GM12878 (cell line): ENCODE results near the gene BLOC1S2. TPM values are rescaled to one million over a fixed set of nuclear protein-coding genes. Genes with fewer than 3 reads are reported as not detected.
A peak's percentile ranks its signal among the peaks of the same experiment; 100 is the strongest.
"Not testable (repeated sequence)": the region's sequence is repeated elsewhere in the genome, so short reads cannot be mapped to it uniquely, and the experiment has no call there.

Source experiments
- ATAC-seq: fragments of 200-7000 bp; cut with Tn5 transposase; 3 replicates; pipeline ENCODE4 v1.9.1; 2020; ENCODE audit warnings: mild to moderate bottlenecking, moderate library complexity
- BruUV-seq: library from RNA; stranded (reverse); fragments of 400-500 nt; replicated peaks from 2 replicates; lab custom pipeline; 2021; lab: Mats Ljungman, UMichigan
- CTCF ChIA-PET: fragments of 300-600 bp; sonication (Branson Sonifier 250); formaldehyde crosslinking; extraction: SDS; loops from one replicate; lab custom pipeline; 2021; ENCODE audit warnings: inconsistent platforms; lab: Yijun Ruan, JAX
- POLR2A ChIA-PET: fragments of 350-600 bp; formaldehyde crosslinking; extraction: SDS; loops from one replicate; lab custom pipeline; 2021; ENCODE audit warnings: inconsistent platforms; lab: Charles Lee
- RAD21 ChIA-PET: fragments of 300-600 bp; sonication (Branson Sonifier 250); formaldehyde crosslinking; loops from one replicate; lab custom pipeline; 2023; ENCODE audit warnings: antibody characterized with exemption; ENCODE audit not compliant: unreplicated experiment; lab: Charles Lee
- SMC1A ChIA-PET: fragments of 300-600 bp; sonication (Branson Sonifier 250); formaldehyde crosslinking; loops from one replicate; lab custom pipeline; 2023; ENCODE audit not compliant: unreplicated experiment, uncharacterized antibody; lab: Charles Lee
- DNase-seq: peaks from one replicate; pipeline ENCODE4 v3.0.0-alpha.2; 2011; ENCODE audit warnings: low read depth, low spot score
- FAIRE-seq: peaks from 3 replicates; lab custom pipeline; 2011; peaks lifted over from hg19 to GRCh38; lab: Jason Lieb, UNC
- H2AFZ ChIP-seq: 2 replicates; pipeline ENCODE4 v1.6.0; 2011; ENCODE audit warnings: low read depth, low read length, control low read depth; ENCODE audit not compliant: control insufficient read depth
- H3K27ac ChIP-seq: 2 replicates; pipeline ENCODE4 v1.5.1; 2011; ENCODE audit warnings: control low read depth; ENCODE audit not compliant: control insufficient read depth, insufficient read depth
- H3K27me3 ChIP-seq, 2 experiments: replicated peaks in 1 of 2; 2 replicates each; pipeline versions ENCODE4 v1.6.0 to v1.6.1; 2011; ENCODE audit warnings: low read length in 1 of 2; ENCODE audit not compliant: control insufficient read depth in 2 of 2, insufficient read depth in 2 of 2
- H3K36me3 ChIP-seq, 2 experiments: 2 replicates each; pipeline ENCODE4 v1.5.1; 2011; ENCODE audit warnings: low read length in 1 of 2; ENCODE audit not compliant: control insufficient read depth in 2 of 2, insufficient read depth in 2 of 2
- H3K4me1 ChIP-seq: 2 replicates; pipeline ENCODE4 v1.6.1; 2011; ENCODE audit warnings: mild to moderate bottlenecking, low read length, moderate library complexity, mixed read lengths; ENCODE audit not compliant: control insufficient read depth, insufficient read depth
- H3K4me2 ChIP-seq: 2 replicates; pipeline ENCODE4 v1.6.0; 2011; ENCODE audit warnings: control low read depth; ENCODE audit not compliant: control insufficient read depth, insufficient read depth
- H3K4me3 ChIP-seq: fragments of 200-600 bp; sonication (generic); 2 replicates; pipeline ENCODE4 v1.5.1; 2016
- H3K79me2 ChIP-seq: 2 replicates; pipeline ENCODE4 v1.6.0; 2011; ENCODE audit warnings: low read length; ENCODE audit not compliant: control insufficient read depth, insufficient read depth
- H3K9ac ChIP-seq: 2 replicates; pipeline ENCODE4 v1.8.0; 2011; ENCODE audit warnings: low read length, control low read depth, mixed read lengths; ENCODE audit not compliant: control insufficient read depth, insufficient read depth
- H3K9me3 ChIP-seq: replicated peaks from 3 replicates; pipeline ENCODE4 v1.5.1; 2011; ENCODE audit warnings: mild to moderate bottlenecking, low read length; ENCODE audit not compliant: control insufficient read depth, insufficient read depth
- H4K20me1 ChIP-seq: 2 replicates; pipeline ENCODE4 v1.6.0; 2011; ENCODE audit not compliant: control insufficient read depth, insufficient read depth
- ASH2L ChIP-seq: fragments of 300-600, 200-600 bp; sonication (generic); IDR thresholded peaks from 2 replicates; pipeline ENCODE4 v1.6.1; 2017; ENCODE audit warnings: low read depth, mild to moderate bottlenecking, borderline replicate concordance
- CBFB ChIP-seq: IDR thresholded peaks from 2 replicates; pipeline ENCODE4 v1.6.1; 2016; ENCODE audit warnings: antibody characterized with exemption, low read depth
- CHD1 ChIP-seq: IDR thresholded peaks from 2 replicates; pipeline ENCODE4 v1.6.1; 2012; ENCODE audit warnings: low read depth, low read length, improper control_type of control experiment
- ETV6 ChIP-seq, 2 experiments: fragments of 450-650 bp in 1 of 2; IDR thresholded peaks in 1 of 2; conservative IDR thresholded peaks in 1 of 2; 2 replicates each; pipeline ENCODE4 v1.6.1; 2014; ENCODE audit warnings: antibody characterized with exemption in 1 of 2, borderline replicate concordance in 1 of 2, low read depth in 1 of 2, mild to moderate bottlenecking in 1 of 2, moderate library complexity in 1 of 2
- HCFC1 ChIP-seq: fragments of 150-350 bp; IDR thresholded peaks from 2 replicates; pipeline ENCODE4 v1.6.1; 2014; ENCODE audit warnings: low read length
- MTA2 ChIP-seq: fragments of 450-650 bp; IDR thresholded peaks from 2 replicates; pipeline ENCODE4 v1.6.1; 2016; ENCODE audit warnings: low read depth, mild to moderate bottlenecking, moderate library complexity
- NFIC ChIP-seq: IDR thresholded peaks from 2 replicates; pipeline ENCODE4 v1.6.1; 2012; ENCODE audit warnings: low read depth, mild to moderate bottlenecking, inconsistent platforms, low read length, moderate library complexity
- NFYA ChIP-seq: IDR thresholded peaks from 2 replicates; pipeline ENCODE4 v1.6.1; 2011; ENCODE audit warnings: low read depth, mild to moderate bottlenecking, low read length, improper control_type of control experiment, borderline replicate concordance
- PAX5 ChIP-seq: IDR thresholded peaks from 2 replicates; pipeline ENCODE4 v1.6.1; 2011; ENCODE audit warnings: low read depth, low read length, borderline replicate concordance
- POLR2AphosphoS5 ChIP-seq: IDR thresholded peaks from 2 replicates; pipeline ENCODE4 v1.6.1; 2011; ENCODE audit warnings: mild to moderate bottlenecking, low read length, inconsistent platforms
- RFX5 ChIP-seq: IDR thresholded peaks from 2 replicates; pipeline ENCODE4 v1.6.1; 2011; ENCODE audit warnings: low read depth, low read length, improper control_type of control experiment
- SMAD5 ChIP-seq: IDR thresholded peaks from 2 replicates; pipeline ENCODE4 v1.6.1; 2016; ENCODE audit warnings: antibody characterized with exemption, low read depth
- SREBF1 ChIP-seq: IDR thresholded peaks from 2 replicates; pipeline ENCODE4 v1.6.1; 2012; ENCODE audit warnings: mild to moderate bottlenecking, low read length
- ZBTB33 ChIP-seq: fragments of 450-650 bp; IDR thresholded peaks from 2 replicates; pipeline ENCODE4 v1.6.1; 2017; ENCODE audit warnings: mild to moderate bottlenecking
- ZNF217 ChIP-seq: fragments of 450-650 bp; IDR thresholded peaks from 2 replicates; pipeline ENCODE4 v1.6.1; 2017; ENCODE audit warnings: antibody characterized with exemption, mild to moderate bottlenecking
- WGBS: methylation state at CpG from one replicate; pipeline ENCODE4 v1.1.6; 2016; ENCODE audit warnings: low lambda C conversion rate; ENCODE audit not compliant: insufficient replicate concordance, insufficient coverage; ENCODE audit errors: missing lambda C conversion rate; 5-methylcytosine and 5-hydroxymethylcytosine counted together
- in situ Hi-C: fragments of 300-500 bp; cut with MboI; formaldehyde crosslinking; loops from 9 replicates; pipeline ENCODE4 v1.14.3; 2018; ENCODE audit warnings: mixed read lengths
- intact Hi-C: fragments of 100-400 bp; cut with micrococcal nuclease; formaldehyde crosslinking; loops from one replicate; pipeline ENCODE4 v1.14.2; 2022; ENCODE audit not compliant: unreplicated experiment
- polyA plus RNA-seq, 11 experiments: library from polyadenylated mRNA; depleted of rRNA in 4 of 11; unstranded in 6 of 11; stranded (reverse) in 5 of 11; fragments of >200 nt; fragmentation: Nextera tagmentation in 4 of 11; fragmentation: Illumina TruSeq in 1 of 11; extraction: Ambion mirVana in 4 of 11; extraction: Trizol in 1 of 11; gene quantifications; 1 replicate in 1 of 11; 2 replicates in 10 of 11; pipeline versions ENCODE4 v1.2.1 to v1.2.3, GENCODE V29; 2011 to 2016; ENCODE audit warnings: inconsistent platforms in 2 of 11, missing spikeins in 2 of 11, low read depth in 1 of 11
- total RNA-seq, 4 experiments: library from RNA; depleted of rRNA in 3 of 4; stranded (reverse); fragments of >200 nt in 3 of 4; fragmentation: Illumina TruSeq in 1 of 4; extraction: Trizol in 1 of 4; gene quantifications; 2 replicates each; pipeline versions ENCODE4 v1.2.1 to v1.2.3, GENCODE V29; 2013 to 2021

BLOC1S2 gene
- total and polyA plus RNA-seq, 10 of the 15 experiments (the other 5 are each of a cell fraction or from before 2014, with no cell fraction given): 58.6 to 164 (median 79.5) TPM

- SMC1A ChIA-PET, H3K4me3 ChIP-seq, POLR2A ChIA-PET, H4K20me1 ChIP-seq, FAIRE-seq, intact Hi-C loops, BruUV-seq, CTCF ChIA-PET, in situ Hi-C loops, H3K36me3 ChIP-seq, H3K4me1 ChIP-seq, H3K27me3 ChIP-seq, H3K9me3 ChIP-seq, DNase-seq, H3K27ac ChIP-seq, ATAC-seq, H3K4me2 ChIP-seq, H2AFZ ChIP-seq, H3K79me2 ChIP-seq, H3K9ac ChIP-seq: not testable (repeated sequence)
- WGBS: 96% methylated on average over 20 of the region's 31 CpGs
- RAD21 ChIA-PET: interaction anchor here (0.7 kb wide), 1 partner anchor 27 kb away, joined by 3 read pairs; no protein-coding TSS in a partner anchor
Observed at GRCh38 chr10:100276971-100277370, 9.5 kb downstream of the BLOC1S2 start.

DNA sequence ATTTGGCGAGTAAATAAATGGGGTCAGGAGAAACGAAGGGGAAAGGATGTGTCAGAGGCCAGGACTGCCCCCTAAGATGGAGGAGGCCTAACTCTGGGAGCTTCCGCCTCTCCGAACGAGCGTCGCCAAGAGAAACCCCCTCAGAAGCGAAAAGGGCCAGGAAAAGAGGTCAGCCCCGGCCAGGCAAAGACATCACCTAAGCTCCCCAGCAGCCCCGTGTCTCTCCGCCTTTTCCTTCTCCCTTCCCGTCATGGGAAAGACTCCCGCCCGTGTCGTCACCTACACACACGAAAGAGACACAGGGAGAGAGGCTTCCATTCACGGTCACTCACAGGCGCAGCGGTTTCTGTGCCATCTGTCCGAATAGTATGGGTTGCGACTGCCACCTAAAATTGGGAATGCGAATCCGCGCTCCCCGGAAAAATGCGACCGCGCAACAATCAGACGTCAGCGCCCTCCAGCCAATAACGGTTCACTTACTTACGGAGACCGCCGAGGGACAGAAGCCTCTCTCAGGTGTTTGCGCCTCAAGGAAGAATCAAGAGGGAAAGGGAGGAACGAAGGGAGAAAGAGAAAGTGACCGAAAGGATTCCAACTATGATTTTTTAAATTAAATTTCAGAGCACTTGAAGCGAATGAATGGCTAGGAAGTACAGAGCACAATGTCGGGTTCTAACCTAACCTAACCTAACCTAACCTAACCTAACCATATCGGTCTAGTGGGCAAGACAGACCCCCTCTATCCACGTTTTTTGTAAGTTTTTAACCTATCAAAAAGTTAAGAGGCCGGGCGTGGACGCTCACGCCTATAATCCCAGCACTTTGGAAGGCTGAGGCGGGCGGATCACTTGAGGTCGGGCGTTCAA, 19.0 kb downstream of the BLOC1S2 start, which contains the start of gene CWF19L1:
Gene CWF19L1 (minus strand): TSS at position 400 of the 866 bp plus-strand sequence. CDS start 45 bp downstream, at position 355.
- Histone ChIP-seq H3K79me2 (peaks cover 26% of the 10 kb centered on the region), H2AFZ (peak within 1 kb of the TSS; percentile 100), H3K27me3 (no peaks in the 10 kb centered on the region), H3K27ac (peak within 1 kb of the TSS; percentile 94), H3K9ac (peak within 1 kb of the TSS; percentile 100), H3K36me3 (no peaks in the 10 kb centered on the region), H4K20me1 (no peaks in the 10 kb centered on the region), H3K9me3 (no peaks in the 10 kb centered on the region), H3K4me2 (peak within 1 kb of the TSS; percentile 71), H3K4me1 (peaks cover 7% of the 10 kb centered on the region), H3K4me3 (peak within 1 kb of the TSS; percentile 82)
- intact Hi-C loops (loop anchor here (1.0 kb wide), 1 partner anchor 19 kb away; the partner anchor contains the start of gene BLOC1S2), in situ Hi-C loops (no loop called here)
- ChIA-PET SMC1A (interaction anchor here (0.7 kb wide), 1 partner anchor 13 kb away, joined by 3 read pairs; no protein-coding TSS in a partner anchor), CTCF (interaction anchor here (0.7 kb wide), 1 partner anchor 412 kb away, joined by 3 read pairs; no protein-coding TSS in a partner anchor), POLR2A (interaction anchor here (0.6 to 0.7 kb wide), 2 partner anchors 157 to 535 kb away, joined by 3 to 4 read pairs; partner anchors contain the start of genes COX15 and CUTC), RAD21 (interaction anchor here (0.6 kb wide), 1 partner anchor 502 kb away, joined by 3 read pairs; no protein-coding TSS in a partner anchor)
- FAIRE-seq (peak; percentile 69), ATAC-seq (peak; percentile 86), DNase-seq (peak; percentile 33)
- TSS peak; percentile 76 for BruUV-seq
- 7% methylated on average over 48 of the region's 49 CpGs for WGBS
- TF ChIP-seq RFX5: no peak
- TF ChIP-seq CBFB: peak; percentile 76
- peak; percentile 74 for TF ChIP-seq HCFC1
- no peak for TF ChIP-seq ASH2L
- TF ChIP-seq ZBTB33: no peak
- 0 out of 2 replicates have a peak, but pooled peaks have one; percentile 14 for TF ChIP-seq NFIC
- no peak for TF ChIP-seq NFYA
- no peak for TF ChIP-seq CHD1
- TF ChIP-seq POLR2AphosphoS5: peak; percentile 64
- no peak for TF ChIP-seq ZNF217
- no peak for TF ChIP-seq SREBF1
- no peak for TF ChIP-seq PAX5
- TF ChIP-seq ETV6 (conservative IDR thresholded peaks at IDR 0.05 in 1 of 2, IDR thresholded peaks at IDR 0.05 in 1 of 2; ENCODE audit: borderline replicate concordance in 1 of 2, low read depth in 1 of 2): no peak
- peak; percentile 29; the same call in 1 of the 2 replicates for TF ChIP-seq SMAD5
- TF ChIP-seq MTA2: peak; percentile 42
